Panc1 (cell line): ENCODE results near the gene ABHD15.

Experiments used
- CTCF ChIP-seq: fragments of 450-650 bp; IDR thresholded peaks from 2 replicates; pipeline ENCODE4 v1.5.1; 2017; ENCODE audit warnings: mild to moderate bottlenecking
- POLR2AphosphoS5 ChIP-seq: IDR thresholded peaks from 2 replicates; pipeline ENCODE4 v1.6.1; 2012; ENCODE audit warnings: mild to moderate bottlenecking, low read depth, low read length, moderate library complexity
- SIN3A ChIP-seq: IDR thresholded peaks from 2 replicates; pipeline ENCODE4 v1.6.1; 2012; ENCODE audit warnings: low read depth, mild to moderate bottlenecking, low read length, moderate library complexity, borderline replicate concordance; ENCODE audit not compliant: insufficient read depth
- TCF7L2 ChIP-seq: IDR thresholded peaks from 2 replicates; pipeline ENCODE4 v1.6.1; 2011; ENCODE audit warnings: mild to moderate bottlenecking, low read depth, low read length, inconsistent platforms

DNA sequence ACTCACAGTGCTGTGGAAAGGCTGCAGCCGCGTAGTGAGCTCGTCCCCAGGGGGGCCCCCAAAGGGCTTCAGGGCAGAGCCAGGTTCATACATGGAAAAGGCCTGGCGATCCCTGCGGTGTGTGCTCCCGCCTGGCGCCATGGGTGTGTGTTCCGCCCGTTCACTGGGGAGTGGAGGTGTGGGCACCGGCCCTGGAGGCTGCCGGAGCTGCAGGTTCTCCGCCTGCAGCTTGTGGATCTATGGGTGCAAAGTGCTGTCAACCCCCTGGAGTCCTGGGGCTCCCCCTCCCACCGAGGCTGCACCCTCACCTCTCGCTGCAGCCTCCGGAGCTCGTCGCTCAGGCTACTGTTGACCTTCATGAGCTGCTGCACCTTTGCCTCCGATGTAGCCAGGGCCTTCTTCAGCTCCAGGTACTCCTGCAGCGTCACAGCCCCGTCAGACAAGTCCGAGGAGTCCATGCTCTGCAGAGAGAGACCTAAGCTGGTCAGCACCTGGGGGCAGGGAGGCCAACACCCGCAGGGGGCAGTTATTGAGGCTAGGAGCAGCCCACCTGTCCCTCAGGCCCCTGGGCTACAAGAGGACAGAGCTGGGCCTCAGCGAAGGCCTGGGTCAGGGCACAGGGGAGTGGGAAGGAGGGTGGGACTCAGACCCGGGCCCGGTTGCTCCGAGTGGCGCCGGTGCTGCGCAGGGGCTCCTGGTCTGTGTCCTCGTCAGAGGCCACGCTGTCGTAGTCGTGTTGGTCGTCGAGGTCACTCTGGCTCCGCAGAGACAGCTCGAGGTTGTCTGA is 9.6 kb upstream of the ABHD15 start:
- no peak for TF ChIP-seq CTCF
- no peak for TF ChIP-seq SIN3A
- no peak; the same call in 1 of the 2 replicates for TF ChIP-seq POLR2AphosphoS5
- no peak for TF ChIP-seq TCF7L2
